ENCODE measurements around the gene HMSD. TPM values are rescaled to one million over a fixed set of nuclear protein-coding genes. Genes with fewer than 3 reads are reported as not detected.

HMSD gene
- total RNA-seq, 1 experiment from 2014 or later: 58.1 TPM

GRCh38 chr18:63970809-63971205 lies 21.7 kb downstream of the HMSD start:
- Histone ChIP-seq H3K4me3 (ENCODE audit: low read depth, low read length, poor library complexity, severe bottlenecking) (peak overlapping the region; percentile 89), H3K27me3 (replicated peaks; ENCODE audit: insufficient read depth, low read depth, low read length, poor library complexity) (no peaks in the 10 kb centered on the region), H3K36me3 (ENCODE audit: insufficient read depth, low read length, poor library complexity, severe bottlenecking) (no peaks in the 10 kb centered on the region), H3K4me1 (ENCODE audit: insufficient read depth, low read length, poor library complexity, severe bottlenecking) (peaks cover 8% of the 10 kb centered on the region), H3K9me3 (ENCODE audit: low read depth, low read length, poor library complexity, severe bottlenecking) (no peaks in the 10 kb centered on the region), H3K27ac (ENCODE audit: low read depth, low read length, poor library complexity, severe bottlenecking) (peak overlapping the region; percentile 99)
- TF ChIP-seq CTCF (conservative IDR thresholded peaks at IDR 0.05; ENCODE audit: low read depth, low read length) (no peak), EZH2 (IDR thresholded peaks at IDR 0.05; ENCODE audit: borderline replicate concordance, low read depth, low read length, poor library complexity, severe bottlenecking) (no peak)
- BruUV-seq (replicated peaks): no TSS peak
- DNase-seq (ENCODE audit: low spot score): no peak
- intact Hi-C loops (cut with micrococcal nuclease; ENCODE audit: unreplicated experiment): loop anchor here (10.0 kb wide), 1 partner anchor 456 kb away; no protein-coding TSS in a partner anchor
- CTCF ChIA-PET: no interaction called here
- POLR2A ChIA-PET (ENCODE audit: low non-redundant PET): interaction anchor here (0.6 kb wide), 1 partner anchor 532 kb away, joined by 10 read pairs; no protein-coding TSS in a partner anchor

GRCh38 chr18:63971320-63972001 lies 22.4 kb downstream of the HMSD start:
- peaks cover 8% of the 10 kb centered on the region for H3K4me1 ChIP-seq (ENCODE audit: insufficient read depth, low read length, poor library complexity, severe bottlenecking)
- peak overlapping the region; percentile 99 for H3K27ac ChIP-seq (ENCODE audit: low read depth, low read length, poor library complexity, severe bottlenecking)
- ChIA-PET CTCF (no interaction called here), POLR2A (ENCODE audit: low non-redundant PET) (no interaction called here)
- no peaks in the 10 kb centered on the region for H3K9me3 ChIP-seq (ENCODE audit: low read depth, low read length, poor library complexity, severe bottlenecking)
- no peak for DNase-seq (ENCODE audit: low spot score)
- intact Hi-C loops (cut with micrococcal nuclease; ENCODE audit: unreplicated experiment): loop anchor here (10.0 kb wide), 1 partner anchor 457 kb away; no protein-coding TSS in a partner anchor
- TF ChIP-seq EZH2 (IDR thresholded peaks at IDR 0.05; ENCODE audit: borderline replicate concordance, low read depth, low read length, poor library complexity, severe bottlenecking) (no peak), CTCF (conservative IDR thresholded peaks at IDR 0.05; ENCODE audit: low read depth, low read length) (no peak)
- BruUV-seq (replicated peaks): TSS peak; percentile 24
- H3K36me3 ChIP-seq (ENCODE audit: insufficient read depth, low read length, poor library complexity, severe bottlenecking): no peaks in the 10 kb centered on the region
- peak overlapping the region; percentile 89 for H3K4me3 ChIP-seq (ENCODE audit: low read depth, low read length, poor library complexity, severe bottlenecking)
- H3K27me3 ChIP-seq (replicated peaks; ENCODE audit: insufficient read depth, low read depth, low read length, poor library complexity): no peaks in the 10 kb centered on the region

GRCh38 chr18:63972002-63972376 lies 22.9 kb downstream of the HMSD start:
- no TSS peak for BruUV-seq (replicated peaks)
- TF ChIP-seq CTCF (conservative IDR thresholded peaks at IDR 0.05; ENCODE audit: low read depth, low read length) (no peak), EZH2 (IDR thresholded peaks at IDR 0.05; ENCODE audit: borderline replicate concordance, low read depth, low read length, poor library complexity, severe bottlenecking) (no peak)
- Histone ChIP-seq H3K27me3 (replicated peaks; ENCODE audit: insufficient read depth, low read depth, low read length, poor library complexity) (no peaks in the 10 kb centered on the region), H3K36me3 (ENCODE audit: insufficient read depth, low read length, poor library complexity, severe bottlenecking) (no peaks in the 10 kb centered on the region), H3K4me3 (ENCODE audit: low read depth, low read length, poor library complexity, severe bottlenecking) (no peak overlapping the region), H3K4me1 (ENCODE audit: insufficient read depth, low read length, poor library complexity, severe bottlenecking) (peaks cover 8% of the 10 kb centered on the region), H3K9me3 (ENCODE audit: low read depth, low read length, poor library complexity, severe bottlenecking) (no peaks in the 10 kb centered on the region), H3K27ac (ENCODE audit: low read depth, low read length, poor library complexity, severe bottlenecking) (peak overlapping the region; percentile 99)
- intact Hi-C loops (cut with micrococcal nuclease; ENCODE audit: unreplicated experiment): loop anchor here (10.0 kb wide), 1 partner anchor 457 kb away; no protein-coding TSS in a partner anchor
- ChIA-PET POLR2A (ENCODE audit: low non-redundant PET) (no interaction called here), CTCF (no interaction called here)
- DNase-seq (ENCODE audit: low spot score): no peak
